GM18526 (cell line): ENCODE measurements around the gene TASP1.

ENCODE experiments used
- POLR2A ChIP-seq: IDR thresholded peaks from 3 replicates; pipeline ENCODE4 v1.6.1; 2011; ENCODE audit not compliant: insufficient read length; ENCODE audit errors: extremely low read depth

TASP1 gene

GRCh38 chr20:13526551-13526950, 112.2 kb downstream of the TASP1 start:
- TF ChIP-seq POLR2A = no peak

DNA sequence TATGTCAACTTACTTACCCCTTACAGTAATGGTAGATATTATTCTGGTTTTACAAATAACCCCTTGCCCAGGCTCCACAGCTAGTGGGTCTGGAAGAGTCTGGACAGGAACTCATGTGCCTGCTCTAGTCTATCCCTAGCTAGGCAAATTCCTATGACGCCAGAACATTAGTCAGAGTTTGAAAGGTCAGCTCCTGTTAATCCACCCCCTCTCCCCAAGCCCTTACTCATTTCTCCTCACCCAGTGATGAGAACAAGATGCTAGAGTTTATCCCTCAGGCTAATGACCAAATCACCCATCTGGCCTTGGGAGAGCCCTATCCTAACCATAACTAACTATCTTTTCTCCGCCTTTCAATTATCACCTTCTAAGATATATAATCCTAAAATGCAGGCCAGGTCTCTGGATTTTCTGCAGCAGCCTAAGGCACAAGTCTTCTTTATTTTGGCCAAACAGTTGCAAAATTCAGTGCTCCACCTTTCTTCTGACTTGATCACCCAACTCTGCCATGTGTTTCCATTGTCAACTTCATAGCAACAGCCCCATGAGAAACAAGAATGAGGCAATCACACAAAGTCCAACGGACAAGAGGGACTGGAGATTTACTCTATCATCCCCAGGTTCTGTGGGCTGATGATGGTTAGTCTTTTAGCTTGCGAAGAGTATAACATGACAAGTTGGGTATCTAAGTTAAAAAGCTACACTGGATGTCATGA, 113.3 kb downstream of the TASP1 start:
- no peak for TF ChIP-seq POLR2A

DNA sequence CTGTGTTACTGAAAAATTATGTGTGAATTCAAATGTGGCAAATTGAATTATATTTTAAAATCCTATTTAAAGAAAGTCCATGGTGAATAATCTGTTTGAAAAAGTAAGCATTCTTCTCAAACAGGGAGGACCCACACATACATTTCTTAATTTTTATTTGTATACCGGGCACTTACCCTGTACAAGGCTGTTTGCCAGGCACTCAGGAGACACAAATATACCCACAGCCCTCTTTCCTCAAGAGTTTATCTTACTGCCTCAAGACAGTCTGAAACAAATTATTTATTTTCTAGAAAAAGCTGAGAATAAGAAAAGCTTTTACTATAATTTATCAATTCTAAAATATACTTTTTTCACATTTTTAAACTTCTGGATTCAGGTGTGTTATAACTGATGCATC, 114.4 kb downstream of the TASP1 start:
- TF ChIP-seq POLR2A = no peak

DNA sequence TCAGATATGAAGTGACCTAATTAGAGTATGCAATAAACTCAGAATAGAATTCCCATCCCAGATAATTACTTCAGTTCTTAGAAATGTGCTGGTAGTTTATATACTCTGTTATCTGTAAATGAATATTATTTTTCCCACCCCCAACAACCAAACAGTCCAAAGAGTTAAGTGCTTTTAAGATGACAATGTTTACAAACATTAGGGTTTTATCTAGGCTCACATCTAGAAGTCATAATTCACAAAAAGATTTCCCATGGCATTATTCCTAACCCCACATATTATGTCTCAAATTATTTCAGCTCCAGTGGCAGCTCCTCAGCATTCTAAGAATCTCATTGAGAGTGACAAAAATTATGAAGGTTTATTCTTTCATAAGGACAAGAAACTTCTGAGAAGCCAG, 120.9 kb downstream of the TASP1 start:
- no peak for TF ChIP-seq POLR2A

DNA sequence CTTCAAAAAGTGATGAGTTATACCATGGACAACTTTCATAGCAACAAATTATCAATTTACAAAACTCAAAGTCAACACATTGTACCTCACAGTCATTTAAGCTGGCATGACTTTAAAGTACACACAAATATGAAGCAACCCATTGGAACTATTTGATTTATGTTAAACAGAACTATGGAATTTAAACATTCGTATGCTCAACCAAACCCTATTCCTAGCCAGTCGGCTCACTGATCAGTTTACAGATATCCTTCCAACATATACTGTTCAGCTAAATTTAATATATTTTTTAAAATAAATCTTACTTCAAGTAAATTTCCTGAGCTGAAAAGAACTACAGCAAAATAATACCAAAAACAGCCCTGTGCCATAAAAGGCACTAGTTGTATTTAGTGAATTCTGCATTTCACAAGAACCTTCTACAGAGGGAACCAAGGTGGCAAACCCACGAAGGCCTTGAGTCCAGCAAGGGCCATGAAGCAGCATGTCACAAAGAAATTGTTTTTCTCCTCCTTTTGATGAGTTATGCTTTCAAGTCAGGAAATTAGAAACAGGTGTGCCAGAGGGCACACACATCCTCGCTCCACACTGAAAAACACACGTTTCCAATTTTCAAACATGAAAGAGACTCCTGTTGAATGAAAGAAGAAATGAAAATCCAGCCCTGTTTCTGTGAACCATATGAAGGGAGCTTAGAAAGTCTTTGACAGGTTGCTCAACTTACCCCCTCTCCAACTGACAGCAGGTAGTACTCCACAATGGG, 122.8 kb downstream of the TASP1 start:
- TF ChIP-seq POLR2A = no peak

- TF ChIP-seq POLR2A = no peak
These were observed 123.4 kb downstream of the TASP1 start for GRCh38 chr20:13515291-13515690.

- TF ChIP-seq POLR2A = no peak
These were observed 127.8 kb downstream of the TASP1 start for GRCh38 chr20:13510837-13511488.

- TF ChIP-seq POLR2A = no peak
These were observed 131.1 kb downstream of the TASP1 start for GRCh38 chr20:13507646-13508045.

DNA sequence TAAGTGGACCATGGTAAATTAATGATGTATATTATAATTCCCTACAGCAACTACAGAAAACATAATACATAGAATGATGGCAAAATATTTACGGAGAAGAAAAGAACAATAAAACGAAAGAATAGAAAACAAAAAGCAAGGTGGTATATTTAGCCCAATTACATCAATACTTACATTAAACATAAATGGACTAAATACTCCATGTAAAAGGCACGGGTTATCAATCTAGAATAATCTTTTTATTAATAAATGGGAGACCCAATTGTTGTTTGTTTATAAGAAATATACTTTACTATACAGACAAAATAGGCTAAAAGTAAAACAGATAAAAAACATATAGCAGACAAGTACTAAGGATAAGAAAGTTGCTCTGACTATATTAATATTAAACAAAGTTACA, 137.2 kb downstream of the TASP1 start:
- no peak for TF ChIP-seq POLR2A

DNA sequence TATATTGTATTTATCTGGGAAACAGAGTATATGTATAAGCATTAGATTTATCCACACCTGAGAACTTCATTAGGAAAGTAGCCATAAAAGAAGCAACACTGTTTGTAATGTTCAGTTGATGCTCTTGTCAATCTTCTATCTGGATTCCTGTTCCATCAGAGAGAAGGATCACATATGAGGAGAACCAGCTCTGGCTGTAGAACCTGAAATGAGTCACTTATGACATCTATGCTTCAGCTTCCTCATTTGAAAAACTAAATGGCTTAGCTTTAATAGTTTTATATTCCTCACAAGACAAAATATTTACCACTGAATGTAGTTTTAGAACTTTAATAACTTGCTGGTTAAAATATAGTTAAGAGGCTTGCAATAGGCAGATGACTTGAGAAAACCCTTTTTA, 144.7 kb downstream of the TASP1 start:
- no peak for TF ChIP-seq POLR2A

DNA sequence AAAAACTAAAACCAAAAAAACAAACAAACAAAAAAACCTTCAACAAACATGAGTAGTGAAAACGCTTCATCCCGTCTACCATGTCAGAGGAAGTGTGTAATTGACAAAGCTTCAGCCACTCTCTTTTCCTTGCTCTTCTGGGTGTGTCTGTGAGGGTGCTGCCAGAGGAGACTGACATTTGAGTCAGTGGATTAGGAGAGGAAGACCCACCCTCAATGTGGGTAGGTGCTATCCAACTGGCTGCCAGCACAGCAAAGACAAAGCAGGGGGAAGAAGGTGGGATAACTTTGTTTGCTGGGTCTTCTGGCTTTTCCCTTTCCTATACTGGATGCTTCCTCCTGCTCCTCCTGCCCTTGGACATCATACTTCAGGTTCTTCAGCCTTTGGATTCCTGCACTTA, 145.6 kb downstream of the TASP1 start:
- no peak for TF ChIP-seq POLR2A

DNA sequence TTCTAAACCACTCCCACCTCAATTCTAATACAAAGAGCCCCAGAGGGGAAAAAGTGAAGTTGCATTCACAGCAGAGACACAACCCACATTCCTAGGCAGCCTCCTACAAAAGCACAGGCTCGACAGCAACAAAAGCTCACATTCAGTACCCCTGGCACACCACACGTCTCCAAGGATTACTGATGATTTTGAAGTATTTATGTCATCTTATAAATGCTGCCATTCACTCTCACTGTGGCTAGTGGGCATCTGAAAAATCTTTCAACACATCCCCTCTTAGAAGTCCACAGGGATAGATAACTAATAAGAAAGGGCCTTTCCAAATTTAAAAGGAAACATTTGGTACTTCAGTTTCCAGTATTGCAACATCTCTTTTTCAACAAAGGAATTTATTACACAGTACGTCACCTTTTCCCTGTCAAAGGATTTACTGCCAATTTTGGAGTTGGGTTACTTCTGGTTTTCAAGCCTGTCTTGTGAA, 146.7 kb downstream of the TASP1 start:
- no peak for TF ChIP-seq POLR2A

GRCh38 chr20:13487202-13487601, 151.5 kb downstream of the TASP1 start:
- no peak for TF ChIP-seq POLR2A

DNA sequence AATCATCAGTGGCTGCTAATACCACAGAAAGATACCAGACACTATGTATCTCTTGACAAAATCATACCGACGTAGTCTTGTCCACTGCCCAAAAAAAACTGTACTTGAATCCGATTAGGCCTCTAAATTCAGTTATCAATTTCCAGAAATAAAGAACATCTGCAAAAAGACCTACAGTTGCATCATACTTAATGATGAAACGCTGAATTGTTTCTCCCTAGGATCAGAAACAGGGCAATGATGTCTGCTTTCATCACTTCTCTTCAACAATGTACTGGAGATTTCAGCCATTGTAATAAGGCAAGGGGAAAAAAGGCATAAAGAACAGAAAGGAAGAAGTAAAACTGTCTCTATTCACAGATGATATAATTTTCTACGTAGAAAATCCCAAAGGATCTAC, 152.0 kb downstream of the TASP1 start:
- no peak for TF ChIP-seq POLR2A

DNA sequence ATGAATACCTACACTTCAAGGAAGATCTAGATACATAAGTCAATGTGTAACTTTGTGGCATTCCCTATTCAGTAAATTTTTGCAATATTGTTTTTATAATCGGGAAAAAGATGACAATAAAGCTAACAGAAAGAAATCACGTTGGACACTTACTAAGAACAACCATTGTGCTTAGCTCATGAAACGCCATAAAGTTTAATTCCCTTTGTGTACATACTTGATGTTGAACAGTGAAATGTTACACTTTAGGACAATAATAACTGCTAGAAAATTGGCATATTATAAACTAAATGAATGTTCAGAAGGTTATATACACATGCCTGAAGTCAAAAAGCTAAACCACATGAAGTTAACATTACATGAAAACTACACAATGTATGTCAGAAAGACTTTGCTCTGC, 153.2 kb downstream of the TASP1 start:
- TF ChIP-seq POLR2A = no peak

GRCh38 chr20:13478366-13478765, 160.4 kb downstream of the TASP1 start:
- no peak for TF ChIP-seq POLR2A
